Measurements from ENCODE around the gene AUTS2. TPM values are rescaled to one million over a fixed set of nuclear protein-coding genes. Genes with fewer than 3 reads are reported as not detected.
"Not testable (repeated sequence)": the region's sequence is repeated elsewhere in the genome, so short reads cannot be mapped to it uniquely, and the experiment has no call there.

AUTS2 gene
- total RNA-seq, 1 experiment from 2014 or later: not detected

DNA sequence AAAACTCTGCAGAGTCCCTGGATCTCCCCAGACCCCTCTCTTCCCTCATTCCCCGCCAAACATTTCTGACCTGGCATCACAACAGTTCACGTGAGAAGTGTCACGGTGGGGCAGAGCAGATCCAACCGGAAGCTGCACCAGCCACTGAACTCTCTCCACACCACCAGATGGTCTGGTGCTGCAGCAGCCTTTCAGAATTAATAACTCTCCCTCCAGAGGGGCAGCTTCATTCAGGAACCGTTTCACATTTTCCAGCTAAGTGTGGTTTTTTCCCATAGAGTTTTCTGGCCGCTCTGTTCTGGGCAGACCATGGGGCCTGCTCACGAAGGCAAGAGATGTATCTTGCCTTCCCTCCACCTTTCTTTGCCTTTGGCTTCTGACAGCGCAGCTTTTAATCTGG lies 1047.0 kb downstream of the AUTS2 start:
- no TSS peak for BruUV-seq (replicated peaks)
- intact Hi-C loops (cut with micrococcal nuclease; ENCODE audit: unreplicated experiment): no loop called here
- Mint-ChIP-seq H3K27ac (ENCODE audit: unreplicated experiment) (no peak overlapping the region), H3K9me3 (ENCODE audit: low read depth, unreplicated experiment) (peaks cover 6% of the 10 kb centered on the region), H3K27me3 (ENCODE audit: unreplicated experiment) (no peaks in the 10 kb centered on the region), H3K36me3 (ENCODE audit: insufficient read depth, unreplicated experiment) (no peaks in the 10 kb centered on the region), H3K4me3 (ENCODE audit: low read depth, unreplicated experiment) (no peak overlapping the region), H3K4me1 (ENCODE audit: low read depth, unreplicated experiment) (no peaks in the 10 kb centered on the region)
- CTCF ChIA-PET: no interaction called here
- no peak for DNase-seq
- TF ChIP-seq, protein P1, sequence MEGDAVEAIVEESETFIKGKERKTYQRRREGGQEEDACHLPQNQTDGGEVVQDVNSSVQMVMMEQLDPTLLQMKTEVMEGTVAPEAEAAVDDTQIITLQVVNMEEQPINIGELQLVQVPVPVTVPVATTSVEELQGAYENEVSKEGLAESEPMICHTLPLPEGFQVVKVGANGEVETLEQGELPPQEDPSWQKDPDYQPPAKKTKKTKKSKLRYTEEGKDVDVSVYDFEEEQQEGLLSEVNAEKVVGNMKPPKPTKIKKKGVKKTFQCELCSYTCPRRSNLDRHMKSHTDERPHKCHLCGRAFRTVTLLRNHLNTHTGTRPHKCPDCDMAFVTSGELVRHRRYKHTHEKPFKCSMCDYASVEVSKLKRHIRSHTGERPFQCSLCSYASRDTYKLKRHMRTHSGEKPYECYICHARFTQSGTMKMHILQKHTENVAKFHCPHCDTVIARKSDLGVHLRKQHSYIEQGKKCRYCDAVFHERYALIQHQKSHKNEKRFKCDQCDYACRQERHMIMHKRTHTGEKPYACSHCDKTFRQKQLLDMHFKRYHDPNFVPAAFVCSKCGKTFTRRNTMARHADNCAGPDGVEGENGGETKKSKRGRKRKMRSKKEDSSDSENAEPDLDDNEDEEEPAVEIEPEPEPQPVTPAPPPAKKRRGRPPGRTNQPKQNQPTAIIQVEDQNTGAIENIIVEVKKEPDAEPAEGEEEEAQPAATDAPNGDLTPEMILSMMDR (IDR thresholded peaks at IDR 0.05; ENCODE audit: unreplicated experiment): no peak

DNA sequence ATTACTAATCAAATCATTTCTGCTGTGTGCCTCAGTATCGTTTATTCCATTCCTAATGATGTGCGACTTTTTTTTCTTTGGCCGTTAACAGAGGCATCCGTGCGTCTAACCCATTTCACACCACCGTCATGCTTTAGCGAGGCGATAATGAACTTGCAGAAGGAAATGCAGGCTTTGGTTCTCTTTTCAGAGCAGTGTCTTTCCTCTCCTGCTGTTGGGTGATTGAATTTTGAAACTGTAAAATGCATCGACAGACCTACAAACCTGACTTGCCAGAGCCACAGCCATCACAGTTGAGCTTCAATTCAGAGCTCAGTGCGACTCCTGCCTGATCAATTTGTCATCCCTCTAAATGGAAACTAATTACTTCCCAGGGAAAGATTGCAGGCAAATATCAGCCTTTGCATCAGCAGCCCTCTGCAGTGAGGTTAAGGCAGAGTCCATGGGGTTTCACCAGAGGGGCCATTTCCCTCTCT lies 1047.6 kb downstream of the AUTS2 start:
- no peaks in the 10 kb centered on the region for H3K4me1 Mint-ChIP-seq (ENCODE audit: low read depth, unreplicated experiment)
- CTCF ChIA-PET: no interaction called here
- no peaks in the 10 kb centered on the region for H3K27me3 Mint-ChIP-seq (ENCODE audit: unreplicated experiment)
- H3K27ac Mint-ChIP-seq (ENCODE audit: unreplicated experiment): no peak overlapping the region
- DNase-seq: no peak
- H3K9me3 Mint-ChIP-seq (ENCODE audit: low read depth, unreplicated experiment): peaks cover 7% of the 10 kb centered on the region
- intact Hi-C loops (cut with micrococcal nuclease; ENCODE audit: unreplicated experiment): no loop called here
- TF ChIP-seq, protein P1 (IDR thresholded peaks at IDR 0.05; ENCODE audit: unreplicated experiment): no peak
- no TSS peak for BruUV-seq (replicated peaks)
- H3K36me3 Mint-ChIP-seq (ENCODE audit: insufficient read depth, unreplicated experiment): no peaks in the 10 kb centered on the region
- H3K4me3 Mint-ChIP-seq (ENCODE audit: low read depth, unreplicated experiment): no peak overlapping the region

DNA sequence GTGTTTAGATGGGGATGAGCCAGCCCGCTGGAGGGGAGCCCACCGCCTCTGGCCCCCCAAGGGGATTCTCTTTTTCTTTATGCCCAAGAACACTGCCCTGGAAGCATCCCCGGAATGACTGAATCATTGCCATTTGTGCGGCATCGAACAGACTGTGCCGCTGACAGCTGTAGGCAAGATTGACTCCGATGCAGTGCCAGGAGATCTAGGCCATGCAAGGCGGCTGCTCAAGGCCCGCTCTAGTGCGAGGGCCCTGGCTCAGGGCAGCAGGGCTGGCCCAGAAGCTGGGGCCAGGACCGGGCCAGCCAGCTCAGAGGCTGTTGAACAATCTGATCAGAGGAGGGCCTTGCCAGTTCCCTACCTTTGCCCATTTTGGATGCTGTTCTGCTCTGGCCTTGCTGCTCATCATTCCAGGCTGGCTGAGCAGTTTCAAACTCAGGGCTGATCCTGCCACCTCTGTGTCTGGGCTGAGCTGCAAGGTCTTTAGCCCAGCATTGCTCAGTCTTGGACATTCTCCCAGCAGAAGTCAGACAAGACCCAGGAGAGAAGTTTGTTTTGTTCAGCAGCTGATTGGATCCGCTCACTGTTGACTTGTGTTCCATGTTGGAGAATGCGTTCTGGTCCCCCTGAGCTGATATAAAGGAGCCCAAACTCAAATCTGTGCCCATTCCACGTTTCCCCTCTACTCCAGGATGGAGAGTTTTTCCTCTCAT lies 1048.4 kb downstream of the AUTS2 start:
- DNase-seq: no peak
- CTCF ChIA-PET: no interaction called here
- H3K36me3 Mint-ChIP-seq (ENCODE audit: insufficient read depth, unreplicated experiment): no peaks in the 10 kb centered on the region
- H3K4me1 Mint-ChIP-seq (ENCODE audit: low read depth, unreplicated experiment): no peaks in the 10 kb centered on the region
- TF ChIP-seq, protein P1 (IDR thresholded peaks at IDR 0.05; ENCODE audit: unreplicated experiment): no peak
- no peak overlapping the region for H3K27ac Mint-ChIP-seq (ENCODE audit: unreplicated experiment)
- no peak overlapping the region for H3K4me3 Mint-ChIP-seq (ENCODE audit: low read depth, unreplicated experiment)
- no peaks in the 10 kb centered on the region for H3K27me3 Mint-ChIP-seq (ENCODE audit: unreplicated experiment)
- peaks cover 6% of the 10 kb centered on the region for H3K9me3 Mint-ChIP-seq (ENCODE audit: low read depth, unreplicated experiment)
- intact Hi-C loops (cut with micrococcal nuclease; ENCODE audit: unreplicated experiment): no loop called here
- BruUV-seq (replicated peaks): no TSS peak

DNA sequence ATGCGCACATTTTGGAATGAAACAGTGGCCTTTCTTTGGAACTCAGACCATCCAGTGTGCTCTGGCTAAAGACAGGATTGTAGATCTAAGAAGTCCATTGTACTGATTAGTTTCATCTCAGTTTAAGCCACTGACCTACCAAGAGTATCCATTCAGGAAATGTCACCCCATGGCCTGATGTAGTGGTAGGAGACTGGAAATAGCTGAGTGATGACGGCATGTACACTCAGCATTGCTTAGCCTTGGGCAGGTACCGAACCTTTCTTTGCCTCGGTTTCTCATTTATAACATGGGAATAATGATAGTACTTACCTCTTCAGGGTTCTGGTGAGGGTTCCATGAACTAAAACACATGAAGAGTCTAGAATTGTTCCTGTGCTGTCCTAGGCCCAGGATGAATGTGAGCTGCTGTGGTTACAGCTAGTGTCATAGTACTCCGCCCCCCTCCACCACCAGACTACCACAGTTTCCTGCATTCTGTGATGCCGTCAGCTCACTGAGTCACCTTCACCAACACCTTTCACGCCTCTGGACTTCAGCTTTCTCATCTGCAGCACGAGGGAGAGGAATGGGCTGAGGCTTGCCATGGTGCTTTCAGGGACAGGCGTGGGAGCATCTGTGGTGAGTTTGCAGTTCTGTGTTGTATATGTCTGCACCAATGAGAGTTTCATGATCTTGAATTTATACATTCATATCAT lies 1049.7 kb downstream of the AUTS2 start:
- Mint-ChIP-seq H3K27me3 (ENCODE audit: unreplicated experiment) (no peaks in the 10 kb centered on the region), H3K27ac (ENCODE audit: unreplicated experiment) (no peak overlapping the region), H3K36me3 (ENCODE audit: insufficient read depth, unreplicated experiment) (no peaks in the 10 kb centered on the region), H3K4me3 (ENCODE audit: low read depth, unreplicated experiment) (no peak overlapping the region), H3K4me1 (ENCODE audit: low read depth, unreplicated experiment) (no peaks in the 10 kb centered on the region), H3K9me3 (ENCODE audit: low read depth, unreplicated experiment) (peaks cover 3% of the 10 kb centered on the region)
- BruUV-seq (replicated peaks): no TSS peak
- TF ChIP-seq, protein P1 (IDR thresholded peaks at IDR 0.05; ENCODE audit: unreplicated experiment): no peak
- no peak for DNase-seq
- CTCF ChIA-PET: no interaction called here
- intact Hi-C loops (cut with micrococcal nuclease; ENCODE audit: unreplicated experiment): no loop called here

DNA sequence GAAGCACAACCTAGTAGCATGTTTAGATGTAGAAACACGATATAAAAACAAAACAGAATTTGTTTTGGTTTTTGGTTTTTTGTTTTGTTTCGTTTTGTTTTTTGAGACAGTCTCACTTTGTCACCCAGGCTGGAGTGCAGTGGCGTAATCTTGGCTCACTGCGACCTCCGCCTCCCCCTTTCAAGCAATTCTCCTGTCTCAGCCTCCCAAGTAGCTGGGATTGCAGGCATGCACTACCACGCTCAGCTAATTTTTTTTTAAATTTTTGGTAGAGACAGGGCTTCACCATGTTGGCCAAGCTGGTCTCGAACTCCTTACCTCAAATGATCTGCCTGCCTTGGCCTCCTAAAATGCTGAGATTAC lies 1050.2 kb downstream of the AUTS2 start:
- H3K9me3 Mint-ChIP-seq (ENCODE audit: low read depth, unreplicated experiment); CTCF ChIA-PET; H3K36me3 Mint-ChIP-seq (ENCODE audit: insufficient read depth, unreplicated experiment); intact Hi-C loops (cut with micrococcal nuclease; ENCODE audit: unreplicated experiment); H3K27ac Mint-ChIP-seq (ENCODE audit: unreplicated experiment); H3K4me3 Mint-ChIP-seq (ENCODE audit: low read depth, unreplicated experiment); BruUV-seq (replicated peaks); H3K4me1 Mint-ChIP-seq (ENCODE audit: low read depth, unreplicated experiment); DNase-seq; H3K27me3 Mint-ChIP-seq (ENCODE audit: unreplicated experiment): not testable (repeated sequence)
